Body of pancreas (tissue), 4 donors: Measurements from ENCODE around the gene KRT10.

Experiments
- CTCF ChIP-seq, 7 experiments: fragments of 450-650 bp in 4 of 7; fragments of 200-600 bp in 3 of 7; sonication (generic) in 3 of 7; IDR thresholded peaks; one replicate each; pipeline ENCODE4 v1.5.1; 2016 to 2019; ENCODE audit warnings: antibody characterized with exemption in 7 of 7
- POLR2A ChIP-seq, 3 donors: fragments of 450-650 bp; IDR thresholded peaks; one replicate each; pipeline ENCODE4 v1.6.1; 2016; ENCODE audit warnings: antibody characterized with exemption in 3 of 3, mild to moderate bottlenecking in 2 of 3

GRCh38 chr17:40810494-40810893 is 11.9 kb downstream of the KRT10 start:
- TF ChIP-seq CTCF (IDR thresholded peaks at IDR 0.05) (no peak), POLR2A (IDR thresholded peaks at IDR 0.05) (no peak)
